ENCODE results near the gene HPCA.

- TF ChIP-seq CTCF (IDR thresholded peaks at IDR 0.05) (no peak), POLR2A (IDR thresholded peaks at IDR 0.05) (no peak)
These were observed 1.8 kb downstream of the HPCA start for GRCh38 chr1:32888134-32888533.
